GM10266 (cell line): ENCODE results near the gene ARHGAP6.

Experiments
- DNase-seq: peaks from one replicate; pipeline ENCODE4 v3.0.0; 2012; ENCODE audit errors: extremely low spot score
- CTCF ChIP-seq: IDR thresholded peaks from 2 replicates; pipeline ENCODE4 v1.5.1; 2012; ENCODE audit warnings: mild to moderate bottlenecking, low read depth; ENCODE audit not compliant: control insufficient read depth, insufficient read depth; ENCODE audit errors: missing control alignments

ARHGAP6 gene

GRCh38 chrX:11206716-11207115 is 459.0 kb downstream of the ARHGAP6 start:
- DNase-seq: no peak
- no peak for TF ChIP-seq CTCF

GRCh38 chrX:11205796-11206195 is 459.9 kb downstream of the ARHGAP6 start:
- DNase-seq: no peak
- TF ChIP-seq CTCF: no peak

GRCh38 chrX:11197671-11198070 is 468.0 kb downstream of the ARHGAP6 start:
- TF ChIP-seq CTCF: no peak
- DNase-seq: no peak

- DNase-seq: no peak
- TF ChIP-seq CTCF: no peak
Measured at GRCh38 chrX:11196476-11196875, 469.2 kb downstream of the ARHGAP6 start.

GRCh38 chrX:11193035-11193469 is 472.7 kb downstream of the ARHGAP6 start:
- no peak for DNase-seq

GRCh38 chrX:11190745-11191510 is 474.8 kb downstream of the ARHGAP6 start:
- TF ChIP-seq CTCF: no peak
- DNase-seq: no peak

More at GRCh38 chrX:11193035-11193469, 472.7 kb downstream of the ARHGAP6 start:
- no peak for TF ChIP-seq CTCF

- TF ChIP-seq CTCF: no peak
- no peak for DNase-seq
Measured at GRCh38 chrX:11189097-11189496, 476.6 kb downstream of the ARHGAP6 start.
